Measurements from ENCODE around the gene GPR15.

Gene GPR15

GRCh38 chr3:98532275-98532637, 478 bp downstream of the GPR15 start:
- no peak for DNase-seq

GRCh38 chr3:98532709-98533571, 1.2 kb downstream of the GPR15 start:
- DNase-seq, result no peak

GRCh38 chr3:98534168-98534567, 2.4 kb downstream of the GPR15 start:
- no peak for DNase-seq

DNA sequence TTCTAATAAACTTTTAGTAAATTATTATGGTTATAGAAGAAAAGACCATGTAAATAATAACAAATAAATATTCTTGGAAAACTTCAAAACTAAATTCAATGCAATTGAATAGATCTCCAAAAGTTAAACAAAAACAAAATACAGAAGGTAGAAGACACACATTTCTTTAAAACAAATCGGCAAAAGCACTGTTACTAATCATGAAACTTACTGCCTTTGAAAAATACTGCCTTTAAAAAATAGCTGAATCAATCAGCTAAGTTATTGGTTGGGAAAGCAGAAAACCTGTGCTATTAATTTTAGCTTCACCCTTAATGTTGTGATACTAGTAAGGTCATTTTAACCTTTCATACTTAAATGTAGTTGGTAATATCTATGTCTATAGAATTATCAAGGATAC, 3.0 kb downstream of the GPR15 start:
- no peak for DNase-seq

- no peak for DNase-seq
Observed at GRCh38 chr3:98536456-98537017, 4.8 kb downstream of the GPR15 start.

DNA sequence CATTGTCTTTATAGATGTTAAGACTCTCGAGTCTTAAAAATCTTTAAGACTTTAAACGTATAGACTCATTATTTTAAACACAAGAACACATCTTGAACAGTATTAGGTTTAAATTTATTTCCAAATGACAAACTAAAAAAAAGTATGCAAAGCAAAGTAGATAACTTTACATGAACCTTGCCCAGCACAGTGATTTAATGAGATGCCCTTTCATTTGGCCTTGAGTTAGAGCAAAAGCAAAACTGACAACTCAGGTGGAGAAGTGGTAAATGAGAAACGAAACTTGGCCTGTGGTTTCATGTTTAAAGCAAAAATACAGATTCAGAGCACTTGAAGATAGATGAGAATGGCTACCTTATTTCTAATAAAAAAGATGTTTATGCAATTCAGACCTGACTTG, 8.6 kb downstream of the GPR15 start:
- no peak for DNase-seq

GRCh38 chr3:98541695-98542094, 9.9 kb downstream of the GPR15 start:
- no peak for DNase-seq

DNA sequence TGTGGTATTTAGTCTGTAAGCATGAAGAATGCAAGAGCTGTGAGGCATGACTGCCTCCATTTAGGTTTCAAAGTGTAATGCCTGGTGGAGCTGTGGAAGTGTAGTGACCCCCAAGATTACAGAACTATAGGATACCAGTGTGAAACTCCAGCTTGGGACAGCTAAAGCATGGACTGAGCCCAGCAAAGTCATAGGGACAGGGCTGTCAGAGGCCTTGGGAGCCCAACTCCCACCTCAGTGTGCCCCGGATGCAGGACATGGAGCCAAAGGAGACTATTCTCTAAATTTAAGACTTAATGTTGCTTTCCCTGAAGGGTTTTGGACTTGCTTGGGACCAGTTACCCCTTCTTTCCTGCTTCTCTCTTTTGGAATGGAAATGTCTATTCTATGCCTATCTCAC, 10.8 kb downstream of the GPR15 start:
- DNase-seq, result no peak

GRCh38 chr3:98545940-98546339, 14.2 kb downstream of the GPR15 start:
- no peak for DNase-seq

GRCh38 chr3:98548544-98548943, 16.8 kb downstream of the GPR15 start:
- no peak for DNase-seq

- no peak for DNase-seq
Observed at GRCh38 chr3:98550833-98551232, 19.1 kb downstream of the GPR15 start.

DNA sequence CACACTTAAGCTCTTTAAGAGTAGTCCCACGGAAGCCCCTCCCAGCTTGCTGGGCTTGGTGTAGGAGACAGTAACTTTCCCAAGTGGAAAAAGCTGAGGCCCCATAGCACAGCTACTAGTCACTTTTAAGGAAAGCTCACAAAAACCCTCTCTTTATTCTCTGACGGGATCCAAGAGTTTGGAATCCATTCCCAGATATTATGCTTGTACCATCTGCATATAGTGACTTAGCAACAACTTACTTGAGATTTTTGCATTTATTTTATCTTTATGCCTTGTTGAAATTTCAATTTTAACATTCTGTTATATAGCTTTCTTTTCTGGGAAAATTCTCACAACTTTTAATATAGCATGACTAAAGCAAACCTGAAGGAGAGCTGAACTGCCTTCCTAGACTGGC, 19.5 kb downstream of the GPR15 start:
- DNase-seq, result no peak

- DNase-seq, result no peak
Observed at GRCh38 chr3:98551754-98552153, 20.0 kb downstream of the GPR15 start.

GRCh38 chr3:98552232-98553020, 20.6 kb downstream of the GPR15 start:
- no peak for DNase-seq

- DNase-seq, result no peak
Observed at GRCh38 chr3:98553021-98553563, 21.3 kb downstream of the GPR15 start.

- no peak for DNase-seq
Observed at GRCh38 chr3:98553753-98554152, 22.0 kb downstream of the GPR15 start.

- no peak for DNase-seq
Observed at GRCh38 chr3:98554580-98554979, 22.8 kb downstream of the GPR15 start.

DNA sequence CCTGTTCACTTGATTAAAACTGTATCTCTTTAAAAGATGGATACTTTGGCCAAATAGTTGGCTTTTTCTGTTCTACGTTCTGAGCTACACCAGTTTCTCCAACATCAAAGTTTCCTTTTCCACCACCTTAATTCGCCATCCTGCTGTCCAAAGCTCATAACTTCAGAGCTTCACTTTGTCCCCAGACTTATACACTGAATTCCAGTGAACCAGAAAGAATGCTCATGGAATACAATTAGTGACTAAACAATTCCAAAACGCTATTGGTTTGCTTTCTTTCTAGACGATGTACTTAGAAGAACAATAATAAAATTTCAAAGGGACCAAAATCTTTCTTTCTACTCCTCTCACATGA, 23.2 kb downstream of the GPR15 start:
- DNase-seq, result no peak

DNA sequence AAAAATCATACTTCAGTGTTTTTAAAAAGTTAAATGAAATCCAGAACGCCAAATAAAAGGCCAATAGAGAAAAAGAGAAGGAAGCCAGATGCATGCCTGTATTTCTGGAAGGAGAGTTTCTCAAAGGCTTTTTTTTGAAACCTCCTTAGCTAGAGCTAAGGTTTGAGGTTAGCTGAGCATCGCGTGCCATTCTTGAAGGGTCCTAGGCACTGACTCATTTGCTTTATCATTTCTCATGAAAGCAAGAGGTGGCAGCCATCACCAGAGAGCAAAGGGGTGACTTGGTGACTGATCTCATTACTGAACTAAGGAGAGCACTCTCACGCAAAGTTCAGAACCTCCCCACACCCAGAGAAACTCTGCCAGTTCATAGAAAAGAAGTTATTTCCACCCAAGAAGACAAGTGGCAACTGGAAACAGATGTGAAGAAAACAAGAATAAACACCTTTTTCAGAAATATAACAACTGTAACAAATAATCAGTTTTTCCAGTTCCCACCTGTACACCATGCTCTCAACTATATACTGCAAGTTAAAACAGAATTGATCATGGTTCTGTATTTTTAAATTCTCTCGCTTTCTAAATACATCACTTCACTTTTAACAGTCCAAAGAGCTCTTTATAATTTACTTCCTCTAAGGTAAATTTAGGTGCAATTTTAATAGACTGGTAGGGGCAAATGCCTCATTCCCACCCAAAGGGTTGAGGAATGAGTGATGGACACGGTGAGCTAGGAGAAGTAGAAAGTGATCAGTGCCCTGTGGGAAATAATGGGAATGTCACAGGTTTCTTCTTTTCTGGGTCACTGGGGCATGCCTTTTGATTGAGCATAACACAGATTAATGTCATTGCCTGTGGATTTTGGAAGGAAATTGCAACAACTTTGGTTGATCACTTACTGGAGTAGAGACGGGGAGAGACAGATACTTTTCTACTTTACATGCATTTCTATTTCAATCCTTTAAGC, 24.7 kb downstream of the GPR15 start:
- peak; percentile 69 to 75 for DNase-seq

DNA sequence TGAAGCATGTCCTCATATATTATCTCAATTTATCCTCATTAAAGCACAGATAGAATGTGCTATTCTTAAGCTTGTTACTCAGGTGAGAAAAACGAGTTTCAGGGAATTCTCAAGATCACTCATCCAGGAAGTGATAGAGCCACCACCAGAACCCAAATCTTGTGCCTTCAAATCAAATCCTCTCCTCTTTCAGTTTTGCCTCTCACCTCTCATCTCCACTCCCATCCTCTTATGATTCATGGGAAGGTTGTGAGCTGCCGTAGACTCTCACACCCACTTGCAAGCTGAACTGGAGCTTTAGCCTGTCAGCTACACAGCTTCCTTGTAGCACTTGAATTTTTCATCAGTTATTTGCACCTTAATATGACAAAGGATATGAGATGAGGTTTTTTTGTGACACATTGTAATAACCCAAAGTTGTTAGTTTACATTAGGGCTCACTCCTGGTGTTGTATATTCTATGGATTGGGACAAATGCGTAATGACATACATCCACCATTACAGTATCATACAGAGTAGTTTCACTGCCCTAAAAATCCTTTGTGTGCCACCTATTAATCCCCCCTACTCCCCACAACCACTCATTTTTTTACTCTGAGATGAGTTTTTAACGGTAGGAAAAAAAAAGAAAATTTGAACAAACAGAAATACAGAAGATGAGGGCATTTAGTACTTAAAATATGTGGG, 25.7 kb downstream of the GPR15 start:
- DNase-seq, result peak; percentile 43 to 62

DNA sequence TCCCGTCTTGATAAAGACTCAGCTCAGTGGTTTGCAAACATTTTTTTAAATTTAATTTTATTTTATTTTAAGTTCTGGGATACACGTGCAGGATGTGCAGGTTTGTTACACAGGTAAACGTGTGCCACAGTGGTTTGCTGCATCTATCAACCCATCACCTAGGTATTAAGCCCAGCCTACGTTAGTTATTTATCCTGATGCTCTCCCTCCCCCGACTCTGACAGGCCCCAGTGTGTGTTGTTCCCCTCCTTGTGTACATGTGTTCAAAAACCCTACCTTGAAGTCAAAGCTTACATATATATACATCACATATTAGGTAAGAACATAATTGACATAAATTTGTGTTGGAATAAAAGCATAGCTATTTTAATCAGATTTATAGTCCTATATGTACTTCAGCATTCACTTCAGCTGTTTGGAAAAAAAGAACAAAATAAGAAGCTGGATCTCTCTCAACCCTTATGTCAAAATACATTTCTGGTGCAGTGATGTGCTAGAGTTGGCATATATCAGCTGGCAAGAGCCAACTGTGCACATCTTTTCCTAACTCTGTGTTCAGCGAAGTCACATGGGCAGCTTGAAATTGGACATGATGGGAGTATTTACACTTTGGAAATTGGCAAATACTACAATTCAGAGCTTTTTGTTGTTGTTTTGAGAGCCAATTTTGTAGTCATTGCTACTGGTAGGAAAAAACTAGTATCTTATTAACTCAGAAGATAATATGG, 26.5 kb downstream of the GPR15 start:
- no peak for DNase-seq

Data from stimulated activated CD4-positive, alpha-beta T cell treated with anti-CD3 and anti-CD28 coated beads, Interleukin-2, amount 100 ng/mL, for 24 hours (primary cell).